OCI-M2 (cell line): Measurements from ENCODE around the gene RAB28.
"Not testable (repeated sequence)": the region's sequence is repeated elsewhere in the genome, so short reads cannot be mapped to it uniquely, and the experiment has no call there.

Source experiments
- DNase-seq: peaks from one replicate; lab custom pipeline; 2025; ENCODE audit not compliant: unreplicated experiment; lab: John Stamatoyannopoulos, UW

The RAB28 gene

GRCh38 chr4:13452927-13453579 is 31.1 kb downstream of the RAB28 start:
- no peak for DNase-seq

GRCh38 chr4:13449590-13449989 is 34.5 kb downstream of the RAB28 start:
- DNase-seq = no peak

GRCh38 chr4:13445841-13446790 is 38.0 kb downstream of the RAB28 start:
- no peak for DNase-seq

- DNase-seq = no peak
Measured at GRCh38 chr4:13441506-13441905, 42.6 kb downstream of the RAB28 start.

GRCh38 chr4:13436962-13437361 is 47.2 kb downstream of the RAB28 start:
- DNase-seq = no peak

GRCh38 chr4:13432453-13432852 is 51.7 kb downstream of the RAB28 start:
- DNase-seq = no peak

- DNase-seq = no peak
Measured at GRCh38 chr4:13430834-13431568, 53.1 kb downstream of the RAB28 start.

- DNase-seq = no peak
Measured at GRCh38 chr4:13427599-13428325, 56.4 kb downstream of the RAB28 start.

- no peak for DNase-seq
Measured at GRCh38 chr4:13415068-13415785, 68.9 kb downstream of the RAB28 start.

- no peak for DNase-seq
Measured at GRCh38 chr4:13413729-13414437, 70.3 kb downstream of the RAB28 start.

- no peak for DNase-seq
Measured at GRCh38 chr4:13411942-13412341, 72.2 kb downstream of the RAB28 start.

- DNase-seq = no peak
Measured at GRCh38 chr4:13409324-13409723, 74.8 kb downstream of the RAB28 start.

- DNase-seq = not testable (repeated sequence)
Measured at GRCh38 chr4:13406156-13406555, 78.0 kb downstream of the RAB28 start.

- DNase-seq = no peak
Measured at GRCh38 chr4:13403833-13404232, 80.3 kb downstream of the RAB28 start.

GRCh38 chr4:13403326-13403725 is 80.8 kb downstream of the RAB28 start:
- no peak for DNase-seq

- DNase-seq = no peak
Measured at GRCh38 chr4:13399257-13399656, 84.9 kb downstream of the RAB28 start.

- no peak for DNase-seq
Measured at GRCh38 chr4:13396161-13396560, 88.0 kb downstream of the RAB28 start.

GRCh38 chr4:13389901-13390300 is 94.2 kb downstream of the RAB28 start:
- DNase-seq = not testable (repeated sequence)

GRCh38 chr4:13386405-13387107 is 97.6 kb downstream of the RAB28 start:
- no peak for DNase-seq
